Hair follicle dermal papilla cell (primary cell): Measurements from ENCODE around the gene KCNAB1. TPM values are rescaled to one million over a fixed set of nuclear protein-coding genes. Genes with fewer than 3 reads are reported as not detected.

Experiments
- total RNA-seq: library from RNA; depleted of rRNA; stranded (reverse); fragments of >200 nt; gene quantifications from 2 replicates; pipeline ENCODE4 v1.2.3, GENCODE V29; 2012

Gene KCNAB1
- total RNA-seq = 0.16 TPM in 1 of 2 replicates, not detected in the other

DNA sequence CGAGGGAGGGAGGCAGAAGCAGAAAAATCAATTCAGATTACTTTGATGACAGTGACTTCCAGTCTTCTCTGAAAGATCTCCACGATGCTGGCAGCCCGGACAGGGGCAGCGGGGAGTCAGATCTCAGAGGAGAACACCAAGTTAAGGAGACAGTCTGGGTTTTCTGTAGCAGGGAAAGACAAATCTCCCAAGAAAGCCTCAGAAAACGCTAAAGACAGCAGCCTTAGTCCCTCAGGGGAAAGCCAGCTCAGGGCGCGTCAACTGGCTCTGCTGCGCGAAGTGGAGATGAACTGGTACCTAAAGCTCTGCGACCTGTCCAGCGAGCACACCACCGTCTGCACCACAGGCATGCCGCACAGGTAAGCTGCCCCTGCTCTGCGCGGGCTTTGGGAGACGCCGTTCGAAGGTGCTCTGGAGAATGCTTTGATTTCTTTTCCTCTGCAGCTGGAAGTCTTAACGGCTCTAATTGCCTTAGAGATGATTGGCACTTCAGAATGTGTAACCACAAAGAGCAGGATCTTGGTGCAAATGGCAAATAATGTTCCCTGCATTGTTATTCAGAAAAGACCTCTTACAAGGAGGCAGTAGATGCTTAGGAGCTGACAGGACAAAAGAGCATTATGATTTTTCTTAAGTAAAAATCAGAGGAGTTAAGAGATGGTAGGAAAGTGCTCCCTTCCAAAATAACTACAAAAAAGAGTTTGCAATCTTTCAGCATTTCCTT lies at the start of gene KCNAB1:
TSS of gene KCNAB1 (plus strand) at position 51 of the 724 bp plus-strand sequence.

DNA sequence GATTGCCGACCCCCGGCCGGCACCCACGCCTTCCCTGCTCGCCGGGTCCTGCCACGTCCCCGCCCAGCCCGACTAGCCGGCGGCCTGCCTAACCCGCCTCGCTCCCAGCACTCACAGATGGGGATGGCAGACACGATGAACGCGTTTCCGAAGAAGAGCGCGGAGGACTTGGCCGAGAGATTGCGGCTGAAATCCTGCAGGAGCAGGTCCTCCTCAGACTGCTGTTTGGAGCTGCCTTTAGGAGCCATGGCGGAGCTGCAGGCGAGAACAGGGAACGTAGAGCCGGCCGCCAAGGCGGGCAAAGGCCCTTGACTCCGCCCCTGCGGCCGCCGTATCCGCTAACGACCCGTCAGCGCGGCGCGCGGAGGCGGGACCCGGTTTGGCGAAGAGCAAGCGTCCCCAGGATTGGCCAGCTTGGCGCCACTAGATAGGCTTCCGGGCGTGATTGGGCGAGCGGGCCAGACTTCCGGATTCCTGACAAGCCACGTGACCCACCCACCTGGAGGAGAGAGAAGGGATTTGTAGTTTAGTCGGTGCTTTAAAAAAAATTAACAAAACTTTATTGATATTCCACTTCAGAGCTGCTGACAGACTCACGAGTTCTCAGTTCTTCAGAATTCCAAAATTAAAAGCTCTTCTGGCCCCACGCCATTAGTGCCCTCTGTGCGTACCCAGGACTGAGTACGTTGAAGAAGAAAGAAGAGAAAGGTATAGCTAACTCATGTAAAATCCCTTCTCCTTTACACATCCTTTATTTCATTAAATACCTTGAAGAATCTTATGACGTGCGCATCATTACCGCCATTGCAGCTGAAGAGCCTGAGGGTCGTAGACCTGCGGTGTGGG lies 434.7 kb downstream of the KCNAB1 start, which contains the start of gene SSR3:
TSS of gene SSR3 (minus strand) at position 276 of the 846 bp plus-strand sequence. CDS start at position 248, 28 bp downstream.

Other genes starting within 250 kb of the KCNAB1 start
- 35.5 and 38.5 TPM in 2 replicates for gene GMPS, start 249.9 kb upstream of the KCNAB1 start, total RNA-seq